Spinal cord (tissue), 10 donors: ENCODE measurements around the gene TFPT. TPM values are rescaled to one million over a fixed set of nuclear protein-coding genes. Genes with fewer than 3 reads are reported as not detected.

Experiments
- DNase-seq, 6 donors: peaks; one replicate each; pipeline versions ENCODE4 v3.0.0 to v3.0.0-alpha.2; 2013 to 2015; ENCODE audit warnings: low spot score in 6 of 6, low read depth in 4 of 6
- H3K27ac ChIP-seq: one replicate; pipeline ENCODE4 v1.5.1; 2013; ENCODE audit warnings: low read depth, low read length, control low read depth
- H3K27me3 ChIP-seq: one replicate; pipeline ENCODE4 v1.6.1; 2013; ENCODE audit warnings: low read length; ENCODE audit not compliant: control insufficient read depth, insufficient read depth
- H3K36me3 ChIP-seq: one replicate; pipeline ENCODE4 v1.6.1; 2013; ENCODE audit warnings: low read length; ENCODE audit not compliant: control insufficient read depth, insufficient read depth
- H3K4me1 ChIP-seq: one replicate; pipeline ENCODE4 v1.6.1; 2013; ENCODE audit warnings: low read length; ENCODE audit not compliant: control insufficient read depth, insufficient read depth
- H3K4me3 ChIP-seq: one replicate; pipeline ENCODE4 v1.5.1; 2013; ENCODE audit warnings: low read depth, low read length, control low read depth
- H3K9me3 ChIP-seq: one replicate; pipeline ENCODE4 v1.6.1; 2013; ENCODE audit warnings: low read length; ENCODE audit not compliant: control insufficient read depth, insufficient read depth
- WGBS: methylation state at CpG from one replicate; pipeline ENCODE4 v1.1.5; 2013; ENCODE audit warnings: missing lambda C conversion rate; ENCODE audit not compliant: insufficient coverage; 5-methylcytosine and 5-hydroxymethylcytosine counted together
- polyA plus RNA-seq, 2 donors: library from polyadenylated mRNA; unstranded; fragments of 120-200 nt; gene quantifications; one replicate each; pipeline ENCODE4 v1.2.1, GENCODE V29; 2013; ENCODE audit not compliant: insufficient read length in 2 of 2
- total RNA-seq, 2 donors: library from RNA; depleted of rRNA in 1 of 2; stranded (reverse); fragments of 120-200 nt in 1 of 2; fragments of >200 nt in 1 of 2; gene quantifications; one replicate each; pipeline versions ENCODE4 v1.2.3 to v1.2.4, GENCODE V29; 2013 to 2014
- donor health status: healthy.

The TFPT gene
- total and polyA plus RNA-seq, 4 donors = 8.4 to 34.5 (median 24.3) TPM

DNA sequence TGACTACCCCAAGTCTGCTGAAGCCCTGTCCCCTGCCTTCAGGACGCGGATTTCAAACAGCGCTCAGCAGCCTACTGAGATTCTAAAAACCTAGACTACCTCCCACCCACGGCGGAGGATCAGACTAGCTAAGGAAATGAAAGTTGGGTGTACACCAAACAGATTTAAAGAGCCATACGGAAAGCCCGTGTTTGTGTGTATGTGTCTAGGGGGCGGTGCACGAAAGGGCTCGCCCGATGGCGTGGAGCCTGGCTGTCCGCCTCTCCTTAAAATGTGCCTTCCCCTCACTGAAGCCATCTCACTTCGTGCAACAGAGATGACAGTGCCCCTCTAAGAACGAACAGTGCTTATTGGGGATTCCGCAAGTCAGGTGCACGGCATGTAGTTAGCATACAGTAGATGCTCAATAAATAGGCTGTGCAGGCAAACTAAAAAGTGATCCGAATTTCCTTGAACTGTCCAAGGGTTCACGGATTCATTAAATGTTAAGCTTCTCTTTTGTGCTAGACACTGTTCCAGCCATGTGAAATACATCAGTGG, 43.4 kb upstream of the TFPT start:
- peak overlapping the region; percentile 96 for H3K27ac ChIP-seq
- no peak for DNase-seq
- peaks cover 40% of the 10 kb centered on the region for H3K4me1 ChIP-seq
- peaks cover 43% of the 10 kb centered on the region for H3K36me3 ChIP-seq
- H3K27me3 ChIP-seq = no peaks in the 10 kb centered on the region
- H3K9me3 ChIP-seq = no peaks in the 10 kb centered on the region
- 4% methylated on average over 11 of the region's 19 CpGs for WGBS
- peak overlapping the region; percentile 72 for H3K4me3 ChIP-seq

DNA sequence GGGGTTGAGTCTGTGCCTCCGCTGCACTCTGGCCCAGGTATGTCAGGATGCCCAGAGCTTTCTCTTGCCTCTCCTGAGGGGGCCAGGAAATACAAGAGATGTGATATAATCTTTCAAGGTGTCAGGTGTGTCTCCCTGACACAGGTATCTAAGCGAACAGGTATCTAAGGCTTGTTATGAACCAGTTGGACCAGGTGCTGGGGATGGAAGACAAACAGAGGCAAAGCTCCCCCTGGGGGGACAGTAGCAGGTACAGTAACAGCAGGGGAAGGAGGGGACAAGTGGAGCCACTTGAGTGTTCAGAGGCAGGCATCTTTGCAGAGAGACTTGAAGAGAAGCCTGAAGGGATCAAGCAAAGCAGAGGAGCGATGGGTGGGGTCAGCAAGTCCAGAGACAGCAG, 41.5 kb upstream of the TFPT start:
- Histone ChIP-seq H3K9me3 (no peaks in the 10 kb centered on the region), H3K27ac (no peak overlapping the region), H3K36me3 (peaks cover 62% of the 10 kb centered on the region), H3K4me3 (no peak overlapping the region), H3K27me3 (no peaks in the 10 kb centered on the region), H3K4me1 (peaks cover 31% of the 10 kb centered on the region)
- no peak for DNase-seq
- 100% methylated on average over 2 of the region's 3 CpGs for WGBS

DNA sequence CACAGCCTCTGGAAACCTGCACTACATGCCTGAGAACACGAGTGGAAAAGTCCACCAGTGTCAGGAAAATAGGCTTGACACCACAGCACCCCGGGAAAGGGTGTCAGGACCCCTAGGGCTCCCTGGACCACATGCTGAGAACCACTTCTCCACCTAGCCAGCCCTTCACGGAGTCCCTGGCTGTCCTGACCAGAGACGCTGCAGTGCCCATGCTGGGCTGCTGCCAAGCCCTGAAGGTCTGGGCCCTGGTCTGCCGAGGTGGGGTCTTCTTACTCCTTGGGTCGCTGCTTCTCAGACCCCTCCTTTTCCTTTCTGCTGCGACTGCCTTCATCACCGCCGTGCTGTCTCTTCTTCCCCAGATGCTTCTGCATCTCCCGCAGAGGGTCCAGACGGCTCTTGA, 41.0 kb upstream of the TFPT start:
- WGBS = 82% methylated on average over 6 of the region's 11 CpGs
- Histone ChIP-seq H3K27ac (no peak overlapping the region), H3K9me3 (no peaks in the 10 kb centered on the region)

DNA sequence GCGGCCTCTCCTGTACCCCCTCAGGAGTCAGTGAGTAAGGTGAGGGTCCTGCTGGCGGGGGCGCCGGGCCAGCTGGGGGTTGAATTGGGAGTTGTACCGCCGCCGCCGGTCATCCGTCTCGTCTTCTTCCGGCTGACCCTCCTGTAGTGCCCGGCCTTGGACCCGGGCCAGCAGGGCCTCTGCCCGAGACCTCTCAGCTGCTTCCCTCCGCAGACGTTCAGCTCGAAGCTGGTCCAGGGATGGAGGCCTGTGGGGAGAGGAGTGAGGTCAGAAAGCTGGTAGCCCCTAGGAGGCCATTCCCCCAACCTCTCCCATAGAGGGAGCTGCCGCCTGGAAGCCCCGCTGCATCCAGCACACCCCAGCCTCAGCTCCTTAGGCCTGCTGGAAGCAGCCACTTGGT, 40.2 kb upstream of the TFPT start:
- H3K27me3 ChIP-seq = no peaks in the 10 kb centered on the region
- peaks cover 75% of the 10 kb centered on the region for H3K36me3 ChIP-seq
- no peak for DNase-seq
- H3K9me3 ChIP-seq = no peaks in the 10 kb centered on the region
- 61% methylated on average over 5 of the region's 19 CpGs for WGBS
- H3K4me3 ChIP-seq = no peak overlapping the region
- H3K4me1 ChIP-seq = peaks cover 18% of the 10 kb centered on the region
- H3K27ac ChIP-seq = no peak overlapping the region

More for the DNA sequence above, 41.0 kb upstream of the TFPT start:
- Histone ChIP-seq H3K27me3 (no peaks in the 10 kb centered on the region), H3K4me1 (peaks cover 26% of the 10 kb centered on the region), H3K36me3 (peaks cover 67% of the 10 kb centered on the region), H3K4me3 (no peak overlapping the region)
- no peak for DNase-seq

DNA sequence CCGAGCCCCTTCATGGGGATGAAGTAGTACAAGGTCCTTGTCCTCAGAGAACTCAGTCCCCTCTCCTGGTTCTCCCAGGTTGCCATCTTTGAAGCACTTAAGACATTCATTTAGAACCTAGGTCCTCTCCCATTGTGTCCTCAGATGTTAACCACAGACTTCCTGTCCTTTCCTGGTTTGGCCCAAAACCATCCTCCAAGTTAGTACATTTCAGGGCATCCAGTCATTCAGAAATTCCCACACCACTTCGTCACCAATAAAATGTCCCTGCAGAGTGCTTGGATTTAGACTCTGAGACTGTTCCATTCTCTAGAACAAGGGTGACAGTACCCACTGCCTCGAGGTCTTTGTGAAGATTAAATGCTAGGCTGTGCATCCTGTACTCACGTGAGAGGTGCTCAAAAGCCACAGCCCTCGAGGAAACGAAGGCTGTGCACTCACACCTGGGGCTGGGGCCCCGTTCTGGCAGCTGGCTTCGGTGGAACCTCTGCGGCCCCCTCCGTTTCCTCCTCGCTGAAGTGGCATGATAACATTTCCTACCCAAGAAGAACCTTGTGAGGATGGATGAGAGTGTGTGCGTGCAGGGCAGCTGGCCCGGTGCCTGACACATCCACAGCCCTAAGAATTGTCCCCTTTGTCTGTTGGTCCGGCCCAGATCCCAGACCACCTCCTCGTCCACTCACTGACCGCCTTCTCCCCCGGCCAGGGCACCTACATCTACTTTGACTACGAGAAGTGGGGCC, 39.3 kb upstream of the TFPT start:
- Histone ChIP-seq H3K9me3 (no peaks in the 10 kb centered on the region), H3K27me3 (no peaks in the 10 kb centered on the region), H3K36me3 (peaks cover 84% of the 10 kb centered on the region), H3K27ac (no peak overlapping the region), H3K4me1 (peaks cover 11% of the 10 kb centered on the region), H3K4me3 (no peak overlapping the region)
- DNase-seq = no peak
- 78% methylated on average over 11 of the region's 18 CpGs for WGBS

DNA sequence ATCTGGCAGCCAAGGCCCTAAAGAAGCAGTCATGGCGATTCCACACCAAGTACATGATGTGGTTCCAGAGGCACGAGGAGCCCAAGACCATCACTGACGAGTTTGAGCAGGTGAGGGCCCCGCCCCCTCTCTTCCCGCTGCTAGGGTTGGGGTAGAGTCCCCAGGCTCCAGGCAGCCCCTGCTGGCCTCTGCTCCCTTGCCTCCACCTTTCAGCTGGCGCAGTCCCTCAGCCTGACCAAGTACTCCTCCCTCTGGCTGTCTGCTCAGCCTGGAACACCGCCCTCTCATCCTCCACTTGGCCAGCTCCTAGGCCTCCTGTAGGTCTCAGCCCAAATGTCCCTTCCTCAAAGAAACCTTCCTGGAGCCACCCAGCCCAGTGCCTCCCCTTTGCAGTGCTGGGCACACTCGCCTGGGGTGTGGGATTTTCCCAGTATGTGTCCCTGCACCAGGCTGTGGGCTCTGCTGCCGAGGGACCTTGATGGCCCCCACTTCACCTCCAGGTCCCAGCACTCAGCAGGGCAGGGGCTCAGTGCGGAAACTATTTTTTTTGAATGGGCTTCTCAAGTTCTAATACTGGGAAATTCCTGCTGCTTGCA, 38.4 kb upstream of the TFPT start:
- Histone ChIP-seq H3K27ac (no peak overlapping the region), H3K4me1 (peaks cover 9% of the 10 kb centered on the region), H3K36me3 (peaks cover 93% of the 10 kb centered on the region), H3K27me3 (no peaks in the 10 kb centered on the region), H3K9me3 (no peaks in the 10 kb centered on the region), H3K4me3 (no peak overlapping the region)
- 88% methylated on average over 7 of the region's 10 CpGs for WGBS
- no peak for DNase-seq

DNA sequence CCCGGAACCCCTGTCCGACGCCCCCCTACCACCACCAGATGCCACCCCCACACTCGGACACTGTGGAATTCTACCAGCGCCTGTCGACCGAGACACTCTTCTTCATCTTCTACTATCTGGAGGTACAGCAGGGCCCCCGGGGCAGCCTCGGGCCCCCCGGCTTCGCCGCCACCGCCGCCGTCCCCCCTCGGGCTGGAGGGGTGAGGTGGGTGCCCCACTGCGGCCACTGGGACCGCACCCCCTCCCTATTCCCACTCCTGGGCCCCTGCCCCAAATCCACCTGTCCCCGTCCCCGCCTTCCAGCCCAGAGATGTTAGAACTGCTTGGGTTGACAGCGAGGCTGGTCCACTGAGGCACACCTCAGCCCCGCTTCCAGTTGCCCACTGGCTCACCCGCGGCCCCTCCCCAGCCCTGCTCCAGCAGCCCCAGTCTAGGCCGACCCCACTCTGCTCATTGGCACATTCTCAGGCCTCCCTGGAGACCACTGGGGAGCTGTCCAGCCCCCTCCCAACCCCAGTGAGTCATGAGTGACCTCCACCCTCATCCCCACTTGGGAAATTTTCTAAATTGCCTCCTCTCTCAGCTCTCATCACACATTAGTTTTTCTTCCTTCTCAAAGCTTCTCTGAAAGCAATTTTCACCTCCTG, 37.5 kb upstream of the TFPT start:
- WGBS = 89% methylated on average over 17 of the region's 25 CpGs
- Histone ChIP-seq H3K36me3 (peaks cover 98% of the 10 kb centered on the region), H3K9me3 (no peaks in the 10 kb centered on the region), H3K27ac (no peak overlapping the region), H3K4me3 (no peak overlapping the region), H3K4me1 (peaks cover under 1% of the 10 kb centered on the region), H3K27me3 (no peaks in the 10 kb centered on the region)
- DNase-seq = no peak

DNA sequence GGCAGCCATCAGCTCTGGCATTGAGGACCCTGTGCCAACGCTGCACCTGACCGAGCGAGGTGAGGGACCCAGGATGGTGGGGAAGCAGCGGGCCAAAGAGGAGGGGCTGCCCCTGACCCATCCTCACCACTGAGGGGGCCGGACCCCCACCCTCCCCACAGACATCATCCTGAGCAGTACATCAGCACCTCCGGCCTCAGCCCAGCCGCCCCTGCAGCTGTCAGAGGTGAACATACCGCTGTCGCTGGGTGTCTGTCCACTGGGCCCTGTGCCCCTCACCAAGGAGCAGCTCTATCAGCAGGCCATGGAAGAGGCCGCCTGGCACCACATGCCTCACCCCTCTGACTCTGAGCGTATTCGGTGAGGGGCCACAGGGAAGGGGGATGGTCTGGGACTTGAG, 36.8 kb upstream of the TFPT start:
- H3K27me3 ChIP-seq = no peaks in the 10 kb centered on the region
- H3K27ac ChIP-seq = no peak overlapping the region
- WGBS = 88% methylated on average over 11 of the region's 12 CpGs
- no peaks in the 10 kb centered on the region for H3K4me1 ChIP-seq
- peaks cover 98% of the 10 kb centered on the region for H3K36me3 ChIP-seq
- no peak overlapping the region for H3K4me3 ChIP-seq
- DNase-seq = no peak
- H3K9me3 ChIP-seq = no peaks in the 10 kb centered on the region

DNA sequence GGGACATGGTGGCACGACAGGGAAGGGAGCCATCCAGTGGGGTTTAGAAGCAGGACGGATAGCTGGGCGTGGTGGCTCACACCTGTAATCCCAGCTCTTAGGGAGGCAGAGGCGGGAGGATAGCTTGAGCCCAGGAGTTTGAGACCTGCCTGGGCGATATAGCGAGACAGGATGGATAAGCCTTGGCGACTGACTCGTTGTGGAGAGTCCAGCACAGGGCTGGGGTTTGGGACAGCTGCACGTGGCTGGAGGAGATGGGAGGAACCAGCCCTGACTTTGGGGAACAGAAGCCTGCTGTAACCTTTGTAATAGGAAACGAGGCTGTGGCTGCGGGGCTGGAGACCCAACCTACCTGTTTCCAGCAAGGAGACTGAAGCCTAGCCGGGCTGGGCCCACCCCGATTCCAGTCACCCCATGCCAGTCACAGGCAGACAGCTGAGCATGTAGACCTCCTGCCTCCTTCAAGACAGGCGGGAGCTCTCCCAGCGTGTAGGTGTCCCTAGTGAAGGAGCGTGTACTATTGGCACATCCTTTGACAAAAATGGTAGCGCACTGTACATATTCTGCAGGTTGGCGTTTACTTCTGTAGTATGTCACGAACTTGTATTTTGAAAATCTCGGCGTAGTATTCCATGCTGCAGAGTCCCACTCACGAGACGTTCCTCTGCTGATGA, 36.0 kb upstream of the TFPT start:
- no peak for DNase-seq
- Histone ChIP-seq H3K4me3 (no peak overlapping the region), H3K27ac (no peak overlapping the region), H3K9me3 (no peaks in the 10 kb centered on the region), H3K27me3 (no peaks in the 10 kb centered on the region), H3K4me1 (no peaks in the 10 kb centered on the region), H3K36me3 (peaks cover 98% of the 10 kb centered on the region)
- WGBS = 88% methylated on average over 23 of the region's 23 CpGs
